PC-9 (cell line): ENCODE data around the gene ADAMTSL1.

ENCODE experiments used
- CTCF ChIP-seq: fragments of 200-600 bp; sonication (generic); conservative IDR thresholded peaks from 2 replicates; pipeline ENCODE4 v1.6.1; 2017; ENCODE audit warnings: mixed run types, antibody characterized with exemption, mild to moderate bottlenecking, moderate library complexity
- EZH2 ChIP-seq: fragments of 200-600 bp; sonication (generic); IDR thresholded peaks from 2 replicates; pipeline ENCODE4 v1.8.0; 2017; ENCODE audit warnings: antibody characterized with exemption, low read depth

GRCh38 chr9:18501949-18502348, 28.0 kb downstream of the ADAMTSL1 start:
- TF ChIP-seq CTCF (no peak), EZH2 (no peak)
